ENCODE measurements around the gene R3HDM2. TPM values are rescaled to one million over a fixed set of nuclear protein-coding genes. Genes with fewer than 3 reads are reported as not detected.

R3HDM2 gene
- total RNA-seq, 1 donor from 2014 or later = 46.5 TPM

DNA sequence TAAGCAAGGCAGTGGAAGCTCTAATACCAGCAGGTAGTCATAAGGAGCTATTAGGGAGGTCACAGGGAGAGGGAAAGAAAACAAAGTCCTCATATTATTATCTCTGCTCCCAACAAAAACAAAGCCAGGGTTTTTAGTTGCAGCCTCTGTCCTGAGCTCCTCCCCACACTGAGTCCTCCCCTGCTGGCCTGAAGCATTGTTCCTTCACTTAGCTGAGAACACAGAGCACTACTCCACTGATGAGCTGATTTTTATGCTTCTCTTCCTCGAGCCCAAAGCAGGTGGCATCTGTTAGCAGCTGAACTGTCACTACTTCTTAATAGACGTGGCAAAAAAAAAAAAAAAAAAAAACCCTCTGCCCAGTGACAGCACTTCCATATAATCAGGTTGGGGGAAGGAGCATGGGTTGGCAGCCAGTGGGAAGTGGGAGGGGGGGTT is 169.4 kb downstream of the R3HDM2 start:
- no peak overlapping the region for H3K27ac Mint-ChIP-seq (ENCODE audit: unreplicated experiment)
- no peak overlapping the region for H3K4me3 Mint-ChIP-seq (ENCODE audit: unreplicated experiment)
- H3K9me3 Mint-ChIP-seq (ENCODE audit: low read depth) = no peaks in the 10 kb centered on the region
- no peak for DNase-seq (ENCODE audit: low spot score)
- peaks cover 12% of the 10 kb centered on the region for H3K4me1 Mint-ChIP-seq (ENCODE audit: low read depth)
- H3K27me3 Mint-ChIP-seq (ENCODE audit: low read depth) = no peaks in the 10 kb centered on the region
- H3K36me3 Mint-ChIP-seq (ENCODE audit: low read depth) = peaks cover 5% of the 10 kb centered on the region
- TF ChIP-seq, protein P1, sequence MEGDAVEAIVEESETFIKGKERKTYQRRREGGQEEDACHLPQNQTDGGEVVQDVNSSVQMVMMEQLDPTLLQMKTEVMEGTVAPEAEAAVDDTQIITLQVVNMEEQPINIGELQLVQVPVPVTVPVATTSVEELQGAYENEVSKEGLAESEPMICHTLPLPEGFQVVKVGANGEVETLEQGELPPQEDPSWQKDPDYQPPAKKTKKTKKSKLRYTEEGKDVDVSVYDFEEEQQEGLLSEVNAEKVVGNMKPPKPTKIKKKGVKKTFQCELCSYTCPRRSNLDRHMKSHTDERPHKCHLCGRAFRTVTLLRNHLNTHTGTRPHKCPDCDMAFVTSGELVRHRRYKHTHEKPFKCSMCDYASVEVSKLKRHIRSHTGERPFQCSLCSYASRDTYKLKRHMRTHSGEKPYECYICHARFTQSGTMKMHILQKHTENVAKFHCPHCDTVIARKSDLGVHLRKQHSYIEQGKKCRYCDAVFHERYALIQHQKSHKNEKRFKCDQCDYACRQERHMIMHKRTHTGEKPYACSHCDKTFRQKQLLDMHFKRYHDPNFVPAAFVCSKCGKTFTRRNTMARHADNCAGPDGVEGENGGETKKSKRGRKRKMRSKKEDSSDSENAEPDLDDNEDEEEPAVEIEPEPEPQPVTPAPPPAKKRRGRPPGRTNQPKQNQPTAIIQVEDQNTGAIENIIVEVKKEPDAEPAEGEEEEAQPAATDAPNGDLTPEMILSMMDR (IDR thresholded peaks at IDR 0.05) = no peak

- H3K27ac Mint-ChIP-seq (ENCODE audit: unreplicated experiment) = no peak overlapping the region
Measured at GRCh38 chr12:57260366-57260765, 170.5 kb downstream of the R3HDM2 start.

DNA sequence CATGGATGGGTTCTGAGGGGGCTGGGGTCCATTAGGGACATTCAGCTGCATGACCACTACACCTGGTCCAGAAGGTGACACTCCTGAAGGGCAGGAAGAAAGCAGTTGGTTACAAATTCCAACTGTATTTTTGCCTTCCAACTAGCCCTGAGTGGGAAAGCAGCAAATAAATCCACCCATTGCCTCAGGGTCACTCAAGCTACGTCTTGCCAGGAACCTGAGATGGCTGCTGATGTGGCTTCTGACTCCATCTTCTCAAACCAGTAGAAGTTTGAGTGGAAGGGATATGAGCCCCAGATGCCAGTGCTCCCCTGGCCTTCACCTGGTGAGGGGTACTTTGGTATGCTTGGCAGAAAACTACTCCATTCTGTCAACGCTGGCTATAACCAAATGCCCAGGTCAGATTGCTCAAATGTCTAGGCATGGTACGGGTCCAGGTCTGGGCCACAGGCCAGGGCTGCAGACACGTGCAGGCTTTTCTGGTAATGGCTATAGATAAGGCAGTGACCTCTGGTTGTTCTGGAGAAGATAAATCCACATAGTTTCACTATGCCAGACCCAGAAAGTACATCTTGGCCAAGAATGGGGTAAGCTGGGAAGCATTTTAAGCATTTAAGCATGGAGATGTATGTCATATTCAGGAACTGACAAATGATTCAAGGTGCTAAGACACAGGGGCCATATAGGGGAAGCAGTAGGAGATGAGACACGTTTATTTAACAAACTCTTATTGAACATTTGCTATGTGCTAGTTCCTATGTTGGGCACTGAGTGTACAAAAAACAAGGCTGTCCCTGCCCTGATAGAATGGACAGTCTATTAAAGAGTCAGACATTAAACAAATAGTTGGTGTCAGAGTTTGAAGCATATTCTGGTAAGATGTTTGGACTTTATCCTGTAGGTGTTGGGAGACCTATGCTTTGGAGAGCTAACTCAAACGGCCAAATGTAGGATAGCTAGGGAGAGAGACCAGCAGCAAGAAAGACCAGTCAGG is 171.6 kb downstream of the R3HDM2 start:
- DNase-seq (ENCODE audit: low spot score) = no peak
- peaks cover 12% of the 10 kb centered on the region for H3K36me3 Mint-ChIP-seq (ENCODE audit: low read depth)
- TF ChIP-seq, protein P1 (IDR thresholded peaks at IDR 0.05) = no peak
- no peaks in the 10 kb centered on the region for H3K9me3 Mint-ChIP-seq (ENCODE audit: low read depth)
- no peaks in the 10 kb centered on the region for H3K27me3 Mint-ChIP-seq (ENCODE audit: low read depth)
- peaks cover 12% of the 10 kb centered on the region for H3K4me1 Mint-ChIP-seq (ENCODE audit: low read depth)
- no peak overlapping the region for H3K27ac Mint-ChIP-seq (ENCODE audit: unreplicated experiment)
- no peak overlapping the region for H3K4me3 Mint-ChIP-seq (ENCODE audit: unreplicated experiment)

More at GRCh38 chr12:57260366-57260765, 170.5 kb downstream of the R3HDM2 start:
- no peak for DNase-seq (ENCODE audit: low spot score)
- Mint-ChIP-seq H3K4me3 (ENCODE audit: unreplicated experiment) (no peak overlapping the region), H3K27me3 (ENCODE audit: low read depth) (no peaks in the 10 kb centered on the region), H3K9me3 (ENCODE audit: low read depth) (no peaks in the 10 kb centered on the region), H3K36me3 (ENCODE audit: low read depth) (peaks cover 10% of the 10 kb centered on the region), H3K4me1 (ENCODE audit: low read depth) (peaks cover 12% of the 10 kb centered on the region)
- TF ChIP-seq, protein P1 (IDR thresholded peaks at IDR 0.05) = no peak

GRCh38 chr12:57255916-57256315 is 174.9 kb downstream of the R3HDM2 start:
- H3K4me1 Mint-ChIP-seq (ENCODE audit: low read depth) = peaks cover 11% of the 10 kb centered on the region
- DNase-seq (ENCODE audit: low spot score) = no peak
- no peak overlapping the region for H3K4me3 Mint-ChIP-seq (ENCODE audit: unreplicated experiment)
- H3K27ac Mint-ChIP-seq (ENCODE audit: unreplicated experiment) = peak overlapping the region; percentile 5
- TF ChIP-seq, protein P1 (IDR thresholded peaks at IDR 0.05) = no peak
- no peaks in the 10 kb centered on the region for H3K27me3 Mint-ChIP-seq (ENCODE audit: low read depth)
- peaks cover 16% of the 10 kb centered on the region for H3K36me3 Mint-ChIP-seq (ENCODE audit: low read depth)
- H3K9me3 Mint-ChIP-seq (ENCODE audit: low read depth) = no peaks in the 10 kb centered on the region

DNA sequence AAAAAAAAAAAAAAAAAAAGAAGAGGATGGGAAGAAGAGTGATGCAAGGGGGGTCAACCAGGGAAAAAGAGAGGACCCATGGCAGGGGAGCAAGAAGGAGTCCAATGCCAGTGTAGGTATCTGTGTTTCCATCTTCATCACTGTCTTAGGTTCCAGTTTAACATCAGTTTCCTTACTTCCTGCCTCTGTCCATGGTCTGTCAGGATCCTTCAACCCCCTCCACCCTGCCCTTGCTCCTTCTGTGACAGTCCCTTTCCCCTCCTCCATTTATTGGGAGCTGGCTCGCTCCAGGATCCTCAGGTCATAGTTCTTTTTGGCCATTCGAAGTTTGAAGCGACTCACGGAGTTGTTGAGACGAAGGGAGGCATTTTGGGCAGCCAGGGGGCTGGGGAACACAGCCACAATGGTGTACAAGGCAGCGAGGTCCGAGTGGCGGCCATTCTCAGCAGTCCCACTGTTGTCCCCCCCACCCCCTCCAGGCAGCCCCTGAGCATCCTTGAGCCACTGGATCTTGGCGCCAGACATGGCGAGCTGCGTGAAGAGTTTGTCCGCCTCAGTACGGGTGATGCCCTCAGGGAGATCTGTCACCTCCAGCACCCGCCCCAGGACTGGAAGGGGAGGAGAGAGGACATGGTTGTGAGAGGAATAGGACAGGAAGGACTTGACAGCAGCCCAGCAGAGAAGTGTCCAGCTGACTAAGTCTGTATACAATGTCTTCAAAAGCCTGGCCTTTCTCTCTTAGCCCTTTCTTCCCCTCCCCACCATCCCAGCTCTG is 176.2 kb downstream of the R3HDM2 start:
- Mint-ChIP-seq H3K4me3 (ENCODE audit: unreplicated experiment) (no peak overlapping the region), H3K36me3 (ENCODE audit: low read depth) (peaks cover 13% of the 10 kb centered on the region), H3K27me3 (ENCODE audit: low read depth) (no peaks in the 10 kb centered on the region), H3K9me3 (ENCODE audit: low read depth) (no peaks in the 10 kb centered on the region), H3K4me1 (ENCODE audit: low read depth) (peaks cover 16% of the 10 kb centered on the region), H3K27ac (ENCODE audit: unreplicated experiment) (no peak overlapping the region)
- TF ChIP-seq, protein P1 (IDR thresholded peaks at IDR 0.05) = no peak
- no peak for DNase-seq (ENCODE audit: low spot score)

Data from chondrocyte (in vitro differentiated cells).